ENCODE measurements around the gene CORIN.

The CORIN gene

GRCh38 chr4:47736555-47736954 is 101.3 kb downstream of the CORIN start:
- Histone ChIP-seq H3K27ac (ENCODE audit: low read depth, low read length) (no peak overlapping the region), H3K4me3 (ENCODE audit: low read depth in 1 of 2, low read length in 2 of 2) (no peak overlapping the region), H3K9ac (ENCODE audit: low read depth in 1 of 2, low read length in 2 of 2) (no peak overlapping the region), H3K9me3 (ENCODE audit: control insufficient read depth in 1 of 2, low read length in 2 of 2) (no peaks in the 10 kb centered on the region), H3K27me3 (ENCODE audit: control insufficient read depth in 1 of 2, insufficient read depth in 2 of 2, low read length in 2 of 2) (no peaks in the 10 kb centered on the region), H3K36me3 (ENCODE audit: control insufficient read depth in 1 of 2, insufficient read depth in 2 of 2, low read length in 2 of 2) (no peaks in the 10 kb centered on the region), H3K4me1 (ENCODE audit: control insufficient read depth in 1 of 2, insufficient read depth in 2 of 2, low read length in 2 of 2) (no peaks in the 10 kb centered on the region)

DNA sequence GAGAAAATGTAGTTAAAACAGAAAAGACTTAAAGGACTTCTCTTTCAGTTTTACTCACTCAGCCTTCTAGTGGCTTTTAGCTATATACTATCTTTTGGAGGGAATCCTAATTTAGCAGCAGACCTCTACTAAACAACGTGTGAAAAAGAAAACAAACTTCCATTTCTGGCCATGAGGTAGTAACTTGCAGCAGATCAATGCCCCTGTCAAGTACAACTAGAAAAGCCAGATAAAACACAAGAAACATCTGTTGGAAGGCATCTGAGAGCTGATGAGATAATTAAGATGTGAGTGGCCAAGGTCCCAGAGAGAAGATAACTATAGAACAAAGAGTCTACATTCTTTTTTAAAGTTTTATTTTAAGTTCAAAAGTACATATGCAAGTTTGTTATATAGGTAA is 101.7 kb downstream of the CORIN start:
- H3K27ac ChIP-seq (ENCODE audit: low read depth, low read length), result no peak overlapping the region
- H3K36me3 ChIP-seq (ENCODE audit: control insufficient read depth in 1 of 2, insufficient read depth in 2 of 2, low read length in 2 of 2), result no peaks in the 10 kb centered on the region
- H3K4me1 ChIP-seq (ENCODE audit: control insufficient read depth in 1 of 2, insufficient read depth in 2 of 2, low read length in 2 of 2), result no peaks in the 10 kb centered on the region
- no peak overlapping the region for H3K4me3 ChIP-seq (ENCODE audit: low read depth in 1 of 2, low read length in 2 of 2)
- no peaks in the 10 kb centered on the region for H3K9me3 ChIP-seq (ENCODE audit: control insufficient read depth in 1 of 2, low read length in 2 of 2)
- no peak overlapping the region for H3K9ac ChIP-seq (ENCODE audit: low read depth in 1 of 2, low read length in 2 of 2)
- no peaks in the 10 kb centered on the region for H3K27me3 ChIP-seq (ENCODE audit: control insufficient read depth in 1 of 2, insufficient read depth in 2 of 2, low read length in 2 of 2)

DNA sequence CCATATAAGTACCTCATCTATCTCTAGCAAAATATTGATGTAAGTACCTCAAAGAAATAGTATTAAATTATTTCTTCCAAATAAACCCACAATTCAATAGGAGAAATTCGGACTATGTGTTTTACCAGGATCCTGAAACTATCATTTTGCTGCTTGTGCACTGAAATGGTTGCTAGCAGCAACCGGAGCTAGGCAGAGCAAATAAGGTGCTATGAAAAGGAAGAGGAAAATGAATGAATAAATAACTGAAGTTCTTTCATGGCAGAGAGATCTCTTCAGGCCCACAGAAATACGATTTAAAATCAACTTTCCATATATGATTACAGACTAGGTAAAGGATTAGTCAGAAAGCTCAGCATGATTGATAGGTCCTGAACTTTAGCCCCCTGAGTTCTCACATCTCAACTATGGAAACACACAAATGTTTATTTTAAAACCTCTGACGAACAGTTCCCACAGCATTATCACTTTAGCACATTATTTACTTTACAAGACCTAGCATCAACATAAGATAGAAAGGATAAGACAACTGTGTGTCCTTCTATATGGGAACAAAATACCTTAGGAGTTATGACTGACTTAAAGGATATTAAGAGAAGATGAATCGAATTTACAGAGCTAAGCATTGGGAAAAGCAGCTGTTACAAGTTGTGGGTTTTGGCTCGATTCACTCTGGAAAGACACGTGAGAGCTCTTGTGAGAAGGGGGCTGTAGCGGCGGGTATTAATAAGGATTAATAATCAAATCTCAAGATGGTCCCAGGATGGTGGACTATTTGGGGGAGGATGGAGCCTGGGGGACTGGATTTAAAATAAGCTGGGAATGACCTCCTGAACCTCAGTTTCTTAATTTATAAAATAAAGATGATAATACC is 104.3 kb downstream of the CORIN start:
- Histone ChIP-seq H3K36me3 (ENCODE audit: control insufficient read depth in 1 of 2, insufficient read depth in 2 of 2, low read length in 2 of 2) (no peaks in the 10 kb centered on the region), H3K27me3 (ENCODE audit: control insufficient read depth in 1 of 2, insufficient read depth in 2 of 2, low read length in 2 of 2) (no peaks in the 10 kb centered on the region), H3K9ac (ENCODE audit: low read depth in 1 of 2, low read length in 2 of 2) (no peak overlapping the region), H3K27ac (ENCODE audit: low read depth, low read length) (no peak overlapping the region), H3K4me3 (ENCODE audit: low read depth in 1 of 2, low read length in 2 of 2) (no peak overlapping the region), H3K4me1 (ENCODE audit: control insufficient read depth in 1 of 2, insufficient read depth in 2 of 2, low read length in 2 of 2) (no peaks in the 10 kb centered on the region), H3K9me3 (ENCODE audit: control insufficient read depth in 1 of 2, low read length in 2 of 2) (no peaks in the 10 kb centered on the region)

DNA sequence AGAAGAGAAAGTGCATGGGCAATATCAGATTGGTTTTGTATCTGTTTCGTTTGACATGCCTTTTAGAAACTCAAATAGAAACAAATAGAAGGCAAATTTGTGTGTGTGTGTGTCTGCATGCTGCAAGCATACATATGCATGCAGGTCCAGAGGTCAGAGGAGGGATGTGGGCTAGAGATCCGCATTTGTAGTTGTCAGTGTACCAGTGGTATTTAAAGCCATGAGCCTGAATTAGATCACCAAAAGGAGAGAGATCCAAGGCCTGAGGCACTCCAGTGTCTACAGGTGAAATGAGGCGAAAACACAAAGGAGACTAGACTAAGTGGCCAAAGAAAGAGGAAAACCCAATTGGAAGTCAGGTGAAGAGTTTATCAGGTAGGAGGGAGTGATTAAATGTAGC is 106.7 kb downstream of the CORIN start:
- no peak overlapping the region for H3K4me3 ChIP-seq (ENCODE audit: low read depth in 1 of 2, low read length in 2 of 2)
- no peaks in the 10 kb centered on the region for H3K9me3 ChIP-seq (ENCODE audit: control insufficient read depth in 1 of 2, low read length in 2 of 2)
- H3K4me1 ChIP-seq (ENCODE audit: control insufficient read depth in 1 of 2, insufficient read depth in 2 of 2, low read length in 2 of 2), result no peaks in the 10 kb centered on the region
- H3K36me3 ChIP-seq (ENCODE audit: control insufficient read depth in 1 of 2, insufficient read depth in 2 of 2, low read length in 2 of 2), result no peaks in the 10 kb centered on the region
- H3K27ac ChIP-seq (ENCODE audit: low read depth, low read length), result no peak overlapping the region
- H3K9ac ChIP-seq (ENCODE audit: low read depth in 1 of 2, low read length in 2 of 2), result no peak overlapping the region
- H3K27me3 ChIP-seq (ENCODE audit: control insufficient read depth in 1 of 2, insufficient read depth in 2 of 2, low read length in 2 of 2), result no peaks in the 10 kb centered on the region

- Histone ChIP-seq H3K27me3 (ENCODE audit: control insufficient read depth in 1 of 2, insufficient read depth in 2 of 2, low read length in 2 of 2) (no peaks in the 10 kb centered on the region), H3K9ac (ENCODE audit: low read depth in 1 of 2, low read length in 2 of 2) (no peak overlapping the region), H3K9me3 (ENCODE audit: control insufficient read depth in 1 of 2, low read length in 2 of 2) (no peaks in the 10 kb centered on the region), H3K4me1 (ENCODE audit: control insufficient read depth in 1 of 2, insufficient read depth in 2 of 2, low read length in 2 of 2) (no peaks in the 10 kb centered on the region), H3K36me3 (ENCODE audit: control insufficient read depth in 1 of 2, insufficient read depth in 2 of 2, low read length in 2 of 2) (no peaks in the 10 kb centered on the region), H3K4me3 (ENCODE audit: low read depth in 1 of 2, low read length in 2 of 2) (no peak overlapping the region), H3K27ac (ENCODE audit: low read depth, low read length) (no peak overlapping the region)
Measured at GRCh38 chr4:47729131-47729680, 108.7 kb downstream of the CORIN start.

DNA sequence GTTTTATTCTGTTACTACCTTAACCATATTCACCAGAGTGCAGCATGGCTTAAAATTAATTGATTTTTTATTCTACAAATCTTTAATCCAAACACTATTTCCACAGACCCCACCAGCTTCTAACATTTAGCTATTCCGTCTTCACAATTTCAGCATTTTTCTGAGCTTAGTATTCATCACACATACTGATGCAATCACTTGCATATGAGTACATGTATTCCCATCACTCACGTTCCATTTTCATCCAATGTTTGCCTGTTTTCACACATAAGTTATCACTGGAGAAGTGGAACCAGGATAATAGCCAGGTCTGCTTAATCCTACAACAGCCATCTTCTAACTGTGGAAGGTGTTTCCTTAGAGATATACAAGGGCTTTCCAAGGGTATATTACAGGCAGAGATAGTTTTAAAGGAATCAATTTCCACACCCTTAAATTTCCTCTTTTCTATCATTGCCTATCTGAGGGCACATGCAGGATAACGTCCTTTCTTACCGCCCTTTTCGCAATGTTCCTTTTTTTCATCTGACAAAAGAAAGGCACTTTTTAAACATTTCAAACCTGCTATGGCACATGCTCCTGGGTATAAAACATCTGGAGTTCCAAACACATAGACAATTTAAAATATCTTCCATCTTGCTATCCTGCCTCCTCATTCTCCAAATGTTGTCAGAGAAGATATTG is 115.8 kb downstream of the CORIN start:
- Histone ChIP-seq H3K9ac (ENCODE audit: low read depth in 1 of 2, low read length in 2 of 2) (no peak overlapping the region), H3K27ac (ENCODE audit: low read depth, low read length) (no peak overlapping the region), H3K36me3 (ENCODE audit: control insufficient read depth in 1 of 2, insufficient read depth in 2 of 2, low read length in 2 of 2) (no peaks in the 10 kb centered on the region), H3K27me3 (ENCODE audit: control insufficient read depth in 1 of 2, insufficient read depth in 2 of 2, low read length in 2 of 2) (peaks cover 0 to 4% of the 10 kb centered on the region in 2 donors), H3K4me3 (ENCODE audit: low read depth in 1 of 2, low read length in 2 of 2) (no peak overlapping the region), H3K9me3 (ENCODE audit: control insufficient read depth in 1 of 2, low read length in 2 of 2) (no peaks in the 10 kb centered on the region), H3K4me1 (ENCODE audit: control insufficient read depth in 1 of 2, insufficient read depth in 2 of 2, low read length in 2 of 2) (no peaks in the 10 kb centered on the region)

- H3K36me3 ChIP-seq (ENCODE audit: control insufficient read depth in 1 of 2, insufficient read depth in 2 of 2, low read length in 2 of 2), result no peaks in the 10 kb centered on the region
- peaks cover 0 to 4% of the 10 kb centered on the region in 2 donors for H3K27me3 ChIP-seq (ENCODE audit: control insufficient read depth in 1 of 2, insufficient read depth in 2 of 2, low read length in 2 of 2)
- no peak overlapping the region for H3K27ac ChIP-seq (ENCODE audit: low read depth, low read length)
- H3K9me3 ChIP-seq (ENCODE audit: control insufficient read depth in 1 of 2, low read length in 2 of 2), result no peaks in the 10 kb centered on the region
- no peak overlapping the region for H3K9ac ChIP-seq (ENCODE audit: low read depth in 1 of 2, low read length in 2 of 2)
- no peaks in the 10 kb centered on the region for H3K4me1 ChIP-seq (ENCODE audit: control insufficient read depth in 1 of 2, insufficient read depth in 2 of 2, low read length in 2 of 2)
- no peak overlapping the region for H3K4me3 ChIP-seq (ENCODE audit: low read depth in 1 of 2, low read length in 2 of 2)
Measured at GRCh38 chr4:47721485-47721884, 116.4 kb downstream of the CORIN start.

DNA sequence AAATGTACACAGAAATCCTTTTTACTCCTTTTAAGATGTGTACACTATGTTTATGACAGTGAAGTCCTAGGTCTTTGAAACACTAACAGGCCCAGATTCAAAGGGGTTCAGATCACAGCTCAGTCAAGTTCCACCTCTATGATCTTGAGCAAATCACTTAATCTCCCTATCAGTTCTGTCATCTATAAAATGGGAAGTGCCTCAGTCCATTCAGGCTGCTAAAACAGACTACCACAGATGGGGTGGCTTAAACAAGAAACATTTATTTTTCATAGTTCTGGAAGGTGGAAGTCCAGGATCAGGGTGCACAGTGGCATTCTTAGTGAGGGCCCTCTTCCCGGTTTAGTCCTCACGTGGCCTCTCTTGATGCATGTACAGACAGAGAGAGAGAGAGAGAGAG is 117.1 kb downstream of the CORIN start:
- Histone ChIP-seq H3K9ac (ENCODE audit: low read depth in 1 of 2, low read length in 2 of 2) (no peak overlapping the region), H3K4me1 (ENCODE audit: control insufficient read depth in 1 of 2, insufficient read depth in 2 of 2, low read length in 2 of 2) (no peaks in the 10 kb centered on the region), H3K27ac (ENCODE audit: low read depth, low read length) (no peak overlapping the region), H3K36me3 (ENCODE audit: control insufficient read depth in 1 of 2, insufficient read depth in 2 of 2, low read length in 2 of 2) (no peaks in the 10 kb centered on the region), H3K4me3 (ENCODE audit: low read depth in 1 of 2, low read length in 2 of 2) (no peak overlapping the region), H3K27me3 (ENCODE audit: control insufficient read depth in 1 of 2, insufficient read depth in 2 of 2, low read length in 2 of 2) (peaks cover 0 to 4% of the 10 kb centered on the region in 2 donors), H3K9me3 (ENCODE audit: control insufficient read depth in 1 of 2, low read length in 2 of 2) (no peaks in the 10 kb centered on the region)

- Histone ChIP-seq H3K9ac (ENCODE audit: low read depth in 1 of 2, low read length in 2 of 2) (no peak overlapping the region), H3K4me3 (ENCODE audit: low read depth in 1 of 2, low read length in 2 of 2) (no peak overlapping the region), H3K9me3 (ENCODE audit: control insufficient read depth in 1 of 2, low read length in 2 of 2) (no peaks in the 10 kb centered on the region), H3K4me1 (ENCODE audit: control insufficient read depth in 1 of 2, insufficient read depth in 2 of 2, low read length in 2 of 2) (no peaks in the 10 kb centered on the region), H3K36me3 (ENCODE audit: control insufficient read depth in 1 of 2, insufficient read depth in 2 of 2, low read length in 2 of 2) (no peaks in the 10 kb centered on the region), H3K27me3 (ENCODE audit: control insufficient read depth in 1 of 2, insufficient read depth in 2 of 2, low read length in 2 of 2) (peaks cover 0 to 4% of the 10 kb centered on the region in 2 donors), H3K27ac (ENCODE audit: low read depth, low read length) (no peak overlapping the region)
Measured at GRCh38 chr4:47719576-47719975, 118.3 kb downstream of the CORIN start.

- no peaks in the 10 kb centered on the region for H3K9me3 ChIP-seq (ENCODE audit: control insufficient read depth in 1 of 2, low read length in 2 of 2)
- H3K27ac ChIP-seq (ENCODE audit: low read depth, low read length), result no peak overlapping the region
Measured at GRCh38 chr4:47718696-47719095, 119.2 kb downstream of the CORIN start.

More at GRCh38 chr4:47718696-47719095, 119.2 kb downstream of the CORIN start:
- H3K36me3 ChIP-seq (ENCODE audit: control insufficient read depth in 1 of 2, insufficient read depth in 2 of 2, low read length in 2 of 2), result no peaks in the 10 kb centered on the region
- no peaks in the 10 kb centered on the region for H3K4me1 ChIP-seq (ENCODE audit: control insufficient read depth in 1 of 2, insufficient read depth in 2 of 2, low read length in 2 of 2)
- H3K4me3 ChIP-seq (ENCODE audit: low read depth in 1 of 2, low read length in 2 of 2), result no peak overlapping the region
- H3K27me3 ChIP-seq (ENCODE audit: control insufficient read depth in 1 of 2, insufficient read depth in 2 of 2, low read length in 2 of 2), result peaks cover 0 to 4% of the 10 kb centered on the region in 2 donors
- no peak overlapping the region for H3K9ac ChIP-seq (ENCODE audit: low read depth in 1 of 2, low read length in 2 of 2)

All from duodenal mucosa (tissue), 2 donors.